GOT3 (cell line): ENCODE results near the gene RPS23.
A peak's percentile ranks its signal among the peaks of the same experiment; 100 is the strongest.

ENCODE experiments used
- DNase-seq: peaks from one replicate; lab custom pipeline; 2025; ENCODE audit warnings: mixed read lengths; lab: John Stamatoyannopoulos, UW

RPS23 gene

GRCh38 chr5:82277987-82278710 lies at the start of gene RPS23:
TSS of gene RPS23 (minus strand) at chr5:82278354. CDS start at chr5:82278323, 31 bp downstream.
- peak; percentile 88 for DNase-seq

- DNase-seq = no peak
These were observed 49.8 kb upstream of the RPS23 start for GRCh38 chr5:82327941-82328340.

- no peak for DNase-seq
These were observed 47.8 kb upstream of the RPS23 start for GRCh38 chr5:82325996-82326395.

DNA sequence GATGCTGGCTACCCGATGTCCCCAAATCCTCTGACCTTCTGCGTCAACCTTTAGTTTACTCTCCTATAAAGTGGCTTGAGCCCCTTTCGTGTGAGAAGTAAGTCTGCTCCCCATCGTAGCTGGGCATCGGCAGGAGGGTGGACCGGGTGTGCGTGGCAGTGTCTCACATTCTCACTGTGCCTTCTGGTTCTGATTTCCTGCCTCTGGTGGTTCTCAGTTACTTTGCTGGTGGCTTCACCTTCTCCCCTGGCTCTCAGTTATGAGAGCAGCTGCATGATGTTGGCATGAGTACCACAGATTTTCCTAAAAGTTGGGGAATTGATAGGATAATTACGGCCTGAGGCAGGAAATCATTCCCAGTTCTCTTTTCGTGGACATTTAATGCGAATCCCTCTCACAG lies 47.0 kb upstream of the RPS23 start:
- DNase-seq = no peak

DNA sequence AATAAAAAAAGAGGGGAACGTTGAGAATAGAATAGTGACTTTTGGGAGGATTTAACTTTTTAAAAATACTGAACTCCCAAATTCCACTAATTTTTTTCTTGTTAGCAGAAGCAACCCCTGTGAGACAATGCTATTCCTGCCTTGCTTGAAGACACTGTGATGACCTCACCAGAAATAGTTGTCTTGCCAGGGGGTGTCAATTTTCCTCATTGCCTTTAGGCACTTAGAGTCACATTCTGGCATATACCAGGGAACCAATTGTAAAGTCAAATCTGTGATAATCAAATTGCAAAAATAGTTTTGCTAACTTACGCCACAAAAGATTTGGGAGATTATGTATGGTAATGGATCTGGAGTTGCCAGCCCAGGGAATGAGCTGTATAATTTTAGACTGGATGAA lies 42.8 kb upstream of the RPS23 start:
- DNase-seq = no peak

- DNase-seq = no peak
These were observed 41.7 kb upstream of the RPS23 start for GRCh38 chr5:82319651-82320376.

DNA sequence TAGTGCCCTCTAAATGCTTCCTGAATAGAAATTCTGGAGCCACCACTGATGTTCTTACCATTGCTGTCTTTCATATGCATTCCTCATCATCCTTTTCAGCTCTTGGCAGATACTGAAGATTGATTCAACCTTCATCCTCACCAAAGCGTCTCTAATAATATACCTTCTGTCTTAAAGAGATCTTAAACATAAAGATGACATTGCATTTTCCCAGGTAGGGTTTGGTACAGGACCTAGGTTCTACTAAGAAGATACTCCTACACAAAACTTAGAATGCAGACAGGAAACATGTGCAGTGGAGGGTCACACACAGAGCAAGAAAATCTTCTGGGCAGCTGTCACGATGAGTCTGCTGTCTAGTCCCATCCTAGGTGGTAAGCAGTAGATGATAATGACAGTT lies 41.0 kb upstream of the RPS23 start:
- no peak for DNase-seq

DNA sequence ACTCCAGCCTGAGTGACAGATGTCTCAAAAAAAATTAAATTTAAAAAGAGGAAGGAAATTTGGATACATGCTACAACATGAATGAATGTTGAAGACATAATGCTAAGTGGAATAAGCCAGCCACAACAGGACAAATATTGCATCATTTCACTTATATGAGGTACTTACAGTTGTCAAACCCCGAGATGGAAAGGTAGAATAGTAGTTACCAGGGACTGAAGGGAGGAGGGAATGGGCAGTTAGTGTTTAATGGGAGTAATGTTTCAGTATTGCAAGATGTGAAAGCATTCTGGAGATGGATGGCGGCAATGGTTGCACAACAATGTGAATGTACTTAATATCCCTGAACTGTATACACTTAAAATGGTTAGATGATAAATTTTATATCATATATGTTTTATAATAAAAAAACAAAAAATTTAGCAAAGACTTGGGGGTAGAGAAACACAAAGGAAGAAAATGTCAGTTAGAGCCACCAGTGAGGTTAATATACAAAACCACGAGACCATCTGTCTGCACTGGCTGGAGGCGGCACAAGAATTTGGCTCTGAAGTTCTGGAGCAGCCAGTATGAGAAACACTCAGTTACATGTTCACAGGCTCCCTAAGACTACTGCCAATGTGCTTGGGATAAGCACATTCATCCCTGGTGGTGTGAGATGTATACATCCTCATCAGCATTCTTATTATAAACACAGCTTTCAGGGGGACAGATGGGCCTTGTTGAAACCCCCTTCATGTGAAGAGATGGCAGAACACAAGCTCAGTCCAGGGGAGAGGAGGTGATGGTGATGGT lies 37.0 kb upstream of the RPS23 start:
- no peak for DNase-seq

GRCh38 chr5:82313016-82313415 lies 34.9 kb upstream of the RPS23 start:
- no peak for DNase-seq

DNA sequence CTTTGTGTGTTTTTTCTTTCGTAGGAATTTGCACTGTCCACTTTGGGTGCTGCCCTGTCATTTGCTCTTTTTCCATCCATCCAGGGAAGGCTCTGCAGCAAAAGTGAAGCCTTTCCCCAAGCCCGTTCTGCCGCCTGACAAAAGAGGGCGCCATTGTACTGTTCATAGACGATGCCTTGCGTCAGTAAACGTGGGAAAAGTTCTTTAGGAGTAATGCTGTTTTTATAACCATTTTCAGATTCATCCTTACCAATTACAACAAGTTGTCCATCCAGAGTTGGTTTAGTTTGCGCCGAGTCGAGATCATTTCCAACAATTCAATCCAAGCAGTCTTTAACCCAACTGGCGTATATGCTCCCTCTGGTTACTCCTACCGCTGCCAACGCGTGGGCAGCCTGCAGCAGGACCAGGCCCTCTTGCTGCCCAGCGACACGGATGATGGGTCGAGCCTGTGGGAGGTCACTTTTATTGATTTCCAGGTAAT lies 34.3 kb upstream of the RPS23 start:
- DNase-seq = peak; percentile 39

GRCh38 chr5:82309091-82309531 lies 31.0 kb upstream of the RPS23 start:
- no peak for DNase-seq

- DNase-seq = no peak
These were observed 30.3 kb upstream of the RPS23 start for GRCh38 chr5:82308416-82308815.

DNA sequence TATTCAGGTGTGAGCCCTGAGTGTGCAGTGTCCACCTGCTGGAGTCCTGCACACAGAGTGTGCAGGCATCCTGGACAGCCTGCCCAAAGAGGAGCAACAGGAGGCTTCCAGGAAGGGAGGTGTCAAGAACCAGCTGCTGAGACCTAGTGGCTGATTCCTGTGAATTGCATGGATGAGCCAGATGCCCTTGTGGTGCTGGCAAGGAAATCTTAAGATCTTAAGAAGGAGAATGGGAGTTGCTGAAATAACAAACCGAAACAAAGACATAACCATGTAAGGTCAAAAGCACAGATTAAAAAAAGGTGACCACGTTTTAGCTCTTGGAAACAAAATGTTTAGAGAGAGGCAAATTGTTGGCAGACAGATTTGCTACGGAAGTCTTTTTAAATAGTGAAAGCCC lies 29.3 kb upstream of the RPS23 start:
- no peak for DNase-seq

GRCh38 chr5:82306151-82306550 lies 28.0 kb upstream of the RPS23 start:
- DNase-seq = no peak

DNA sequence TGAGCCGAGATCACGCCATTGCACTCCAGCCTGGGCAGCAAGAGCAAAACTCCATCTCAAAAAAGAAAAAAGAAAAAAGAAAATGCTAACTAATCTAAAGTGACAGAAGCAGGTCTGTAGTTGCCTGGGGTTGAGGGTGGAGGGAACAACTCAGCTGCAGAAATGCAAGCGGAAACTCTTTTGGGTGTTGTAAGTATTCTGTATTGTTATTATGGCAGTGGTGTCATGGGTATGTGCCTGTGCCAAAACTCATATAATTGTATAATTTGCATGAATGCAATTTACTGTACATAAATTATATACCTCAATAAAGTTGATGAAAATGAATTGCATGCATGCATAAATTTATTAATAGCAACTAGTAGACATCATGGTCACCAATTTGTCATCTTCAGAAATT lies 23.0 kb upstream of the RPS23 start:
- no peak for DNase-seq

DNA sequence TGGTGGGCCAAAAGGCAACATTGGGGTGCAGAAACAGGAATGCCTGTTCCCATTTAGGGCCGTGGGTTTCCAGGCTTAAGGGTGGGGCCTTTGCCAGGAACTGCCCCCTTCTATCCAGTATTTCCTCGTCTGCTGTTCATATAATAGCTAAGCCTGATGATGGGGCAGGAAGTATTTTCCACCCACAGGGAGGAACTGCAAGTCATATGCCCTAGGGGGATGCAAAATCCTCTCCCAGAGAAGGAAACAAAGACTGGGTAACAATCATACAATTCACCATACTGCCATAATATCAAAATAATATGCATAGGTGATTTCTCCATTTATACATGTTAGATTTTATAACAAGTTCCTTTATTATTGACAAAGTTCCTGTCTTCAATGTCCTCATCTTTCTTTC lies 20.5 kb upstream of the RPS23 start:
- no peak for DNase-seq

- no peak for DNase-seq
These were observed 19.6 kb upstream of the RPS23 start for GRCh38 chr5:82297711-82298110.

DNA sequence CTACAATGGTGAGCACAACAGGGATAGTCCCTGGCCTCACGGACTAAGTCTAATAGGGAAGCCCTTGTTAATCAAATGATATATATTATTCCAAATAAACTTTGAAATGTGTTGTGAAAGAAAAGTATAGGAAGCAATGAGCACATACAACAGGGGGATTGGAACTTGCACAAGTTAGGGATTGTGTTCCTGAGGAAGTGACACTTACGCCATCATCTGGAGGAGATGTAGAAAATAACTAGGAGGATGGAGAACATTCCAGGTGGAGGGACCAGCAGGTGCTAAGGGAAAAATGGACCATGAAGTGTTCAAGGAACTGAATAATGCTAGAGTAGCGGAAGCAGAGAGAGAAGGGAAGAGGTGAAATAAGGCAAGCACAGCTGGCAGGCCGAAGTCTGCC lies 18.8 kb upstream of the RPS23 start:
- no peak for DNase-seq

- DNase-seq = no peak
These were observed 17.9 kb upstream of the RPS23 start for GRCh38 chr5:82295959-82296531.

DNA sequence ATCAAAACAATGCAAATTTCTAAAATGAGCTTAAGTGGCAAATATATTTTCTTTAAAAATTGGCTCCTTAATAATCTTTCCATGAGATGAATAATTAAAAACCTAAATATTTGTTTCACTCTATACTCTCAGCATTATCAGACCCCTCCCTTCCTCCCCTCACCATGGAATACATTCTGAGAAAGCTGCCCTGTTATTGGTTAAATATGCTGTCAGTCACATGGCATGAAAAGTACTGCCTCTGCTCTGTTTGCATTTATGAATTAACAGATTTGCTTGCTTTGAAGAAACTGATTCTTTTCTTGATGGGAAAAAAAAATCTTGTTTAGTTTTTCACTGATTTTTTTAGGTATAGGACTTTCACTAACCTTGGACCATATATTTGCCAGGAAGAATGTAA lies 17.0 kb upstream of the RPS23 start:
- no peak for DNase-seq

DNA sequence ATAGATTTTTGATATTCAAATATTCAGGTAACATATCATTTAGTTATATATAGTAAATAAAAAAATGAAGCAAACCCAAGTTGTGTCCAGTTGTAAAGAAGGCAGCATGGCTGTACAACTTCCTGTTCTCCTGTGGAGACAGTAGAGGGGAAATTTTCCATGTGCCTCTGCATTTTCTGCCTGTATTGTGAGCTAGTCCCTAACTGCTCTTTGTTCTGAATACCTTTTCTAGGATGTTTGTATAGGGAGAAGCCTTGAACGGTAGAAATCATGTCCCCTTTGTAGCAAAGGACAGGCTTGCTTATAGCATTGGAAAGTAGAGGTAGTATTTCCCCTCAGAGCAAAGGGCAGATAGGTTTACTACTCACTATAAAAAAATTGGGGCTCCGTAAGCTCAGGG lies 13.3 kb upstream of the RPS23 start:
- DNase-seq = no peak

DNA sequence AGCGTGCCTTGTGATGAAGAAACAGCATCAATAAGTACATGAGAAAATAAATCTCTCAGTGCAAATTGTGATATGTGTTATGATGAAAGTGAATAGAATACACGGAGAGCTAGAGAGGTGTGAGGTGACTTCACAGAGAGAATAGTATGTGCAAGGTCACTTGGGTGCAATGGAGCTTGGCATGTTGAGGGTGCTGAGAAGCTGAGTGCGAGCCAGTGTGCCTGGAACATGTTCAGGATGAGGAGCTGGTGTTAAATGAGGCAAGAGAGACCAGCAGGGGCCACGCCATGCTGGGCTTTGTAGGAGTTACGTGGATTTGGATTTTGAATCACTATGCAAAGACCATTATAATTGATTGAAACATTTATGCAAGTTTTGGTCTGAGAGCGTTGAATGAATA lies 12.8 kb upstream of the RPS23 start:
- no peak for DNase-seq
